SK-N-MC (cell line): ENCODE results near the gene BUD13.

Source experiments
- DNase-seq: peaks from one replicate; pipeline ENCODE4 v3.0.0-alpha.2; 2011; ENCODE audit warnings: low read depth, low spot score
- H3K27ac ChIP-seq: fragments of 200-600 bp; sonication (generic); 2 replicates; pipeline ENCODE4 v1.5.1; 2016; ENCODE audit warnings: mixed run types
- H3K36me3 ChIP-seq: fragments of 200-600 bp; sonication (generic); 2 replicates; pipeline ENCODE4 v1.6.1; 2017; ENCODE audit warnings: antibody characterized with exemption, low read length, mixed read lengths; ENCODE audit not compliant: insufficient read depth
- H3K4me3 ChIP-seq: fragments of 200-600 bp; sonication (generic); 2 replicates; pipeline ENCODE4 v1.5.1; 2016
- H3K9ac ChIP-seq: fragments of 200-600 bp; sonication (generic); 2 replicates; pipeline ENCODE4 v1.8.0; 2017; ENCODE audit warnings: mixed run types, mixed read lengths; ENCODE audit not compliant: insufficient read length
- H3K9me3 ChIP-seq: fragments of 200-600 bp; sonication (generic); 2 replicates; pipeline ENCODE4 v1.6.1; 2017; ENCODE audit warnings: low read depth, mild to moderate bottlenecking, antibody characterized with exemption, low read length, moderate library complexity, mixed read lengths
- EZH2 ChIP-seq: fragments of 200-600 bp; sonication (generic); IDR thresholded peaks from one replicate; pipeline ENCODE4 v1.6.1; 2017; ENCODE audit warnings: antibody characterized with exemption
- FOXP2 ChIP-seq: optimal IDR thresholded peaks from 2 replicates; pipeline ENCODE3; 2011; ENCODE audit warnings: mild to moderate bottlenecking, moderate library complexity; ENCODE audit not compliant: insufficient read depth; ENCODE audit errors: extremely low read length, control extremely low read depth
- POLR2AphosphoS5 ChIP-seq: IDR thresholded peaks from 2 replicates; pipeline ENCODE4 v1.6.1; 2012; ENCODE audit warnings: mild to moderate bottlenecking, low read depth, low read length, borderline replicate concordance

BUD13 gene

DNA sequence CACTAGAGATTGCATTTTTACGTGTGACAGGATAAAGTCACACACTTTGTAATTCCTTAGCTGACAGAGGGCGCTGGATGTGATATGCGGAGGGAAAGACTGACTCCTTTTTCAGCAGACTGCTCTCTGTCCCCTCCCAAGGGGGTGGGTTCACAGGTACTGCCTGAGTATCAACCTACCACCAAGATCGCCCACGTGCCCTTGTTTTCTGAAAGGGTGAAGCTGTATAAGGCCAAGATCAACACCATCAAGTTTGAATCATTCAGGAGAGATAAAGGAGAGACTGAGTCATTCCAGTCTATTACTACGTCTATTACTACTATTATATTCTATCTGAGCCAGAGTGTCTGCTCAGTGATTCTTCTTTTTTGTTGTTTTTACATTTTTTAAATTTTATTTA, 30.7 kb downstream of the BUD13 start:
- Histone ChIP-seq H3K36me3 (peaks cover 13% of the 10 kb centered on the region; the same call in 1 of the 2 replicates), H3K9ac (no peak overlapping the region), H3K4me3 (no peak overlapping the region), H3K9me3 (no peaks in the 10 kb centered on the region), H3K27ac (no peak overlapping the region)
- DNase-seq, result no peak
- TF ChIP-seq EZH2, result no peak
- no peak for TF ChIP-seq POLR2AphosphoS5
- TF ChIP-seq FOXP2, result no peak

DNA sequence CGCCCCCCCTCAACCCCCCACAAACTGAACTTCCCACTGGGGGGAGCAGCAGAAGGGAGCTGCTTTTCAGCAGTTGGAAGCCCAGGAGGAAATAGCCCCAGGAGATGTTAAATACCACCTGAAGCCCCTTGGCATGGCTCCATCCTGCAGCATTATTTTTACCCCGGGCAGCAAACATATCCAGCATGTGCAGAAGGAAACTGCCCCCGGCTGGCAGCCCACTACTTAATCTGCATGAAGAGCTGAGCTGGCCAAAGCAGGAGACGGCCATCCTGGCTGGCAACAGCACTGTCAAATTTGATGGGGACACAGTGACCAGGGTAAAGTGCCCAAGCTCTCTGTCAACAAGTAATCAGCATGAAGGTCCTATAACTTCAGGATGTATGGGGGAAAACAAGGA, 32.0 kb downstream of the BUD13 start:
- 0 out of 2 replicates have a peak, but pooled peaks cover 4% of the 10 kb centered on the region for H3K36me3 ChIP-seq
- H3K9ac ChIP-seq, result no peak overlapping the region
- no peak overlapping the region for H3K27ac ChIP-seq
- no peak overlapping the region for H3K4me3 ChIP-seq
- no peak for DNase-seq
- TF ChIP-seq POLR2AphosphoS5 (no peak), FOXP2 (no peak), EZH2 (no peak)
- H3K9me3 ChIP-seq, result no peaks in the 10 kb centered on the region

DNA sequence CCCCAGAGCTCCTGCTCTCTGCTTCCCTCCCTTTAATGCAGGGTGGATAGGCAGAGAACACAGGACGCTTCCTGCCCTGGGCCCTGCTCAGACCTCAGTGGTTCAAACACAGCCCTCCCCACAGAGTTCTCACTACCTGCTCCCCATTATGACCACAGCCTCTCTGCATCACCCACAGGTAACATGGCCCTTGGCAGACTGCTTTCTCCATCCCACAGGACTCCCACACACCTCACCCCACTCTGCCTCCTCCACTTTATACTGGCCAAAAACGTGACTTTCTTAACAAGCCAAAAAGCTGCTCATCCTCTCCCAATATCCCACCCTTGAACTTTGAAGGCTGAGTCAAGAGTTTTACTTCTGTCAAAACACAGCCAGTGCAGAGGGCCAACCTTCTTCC, 33.8 kb downstream of the BUD13 start:
- Histone ChIP-seq H3K4me3 (no peak overlapping the region), H3K9me3 (no peaks in the 10 kb centered on the region), H3K36me3 (no peaks in the 10 kb centered on the region), H3K9ac (no peak overlapping the region), H3K27ac (no peak overlapping the region)
- TF ChIP-seq EZH2, result no peak
- no peak for TF ChIP-seq FOXP2
- no peak for TF ChIP-seq POLR2AphosphoS5
- no peak for DNase-seq

DNA sequence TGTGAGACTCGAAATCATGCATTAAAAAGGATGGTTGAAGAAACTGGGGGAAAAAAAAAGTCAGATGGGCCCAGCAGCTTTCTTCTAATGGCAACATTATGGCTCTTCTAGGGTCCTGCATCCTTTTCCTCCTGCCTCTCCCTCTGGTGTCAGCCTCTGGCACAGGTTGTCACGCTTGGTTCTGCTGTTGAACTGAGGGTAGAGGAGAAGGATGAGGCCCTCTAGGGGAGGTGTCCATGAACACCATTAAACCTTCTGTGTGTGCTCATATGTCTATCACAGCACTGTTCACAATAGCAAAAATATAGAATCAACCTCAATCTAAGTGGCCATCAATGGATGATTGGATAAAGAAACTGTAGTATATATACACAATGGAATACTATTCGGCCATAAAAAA, 36.0 kb downstream of the BUD13 start:
- no peak overlapping the region for H3K27ac ChIP-seq
- DNase-seq, result no peak
- H3K4me3 ChIP-seq, result no peak overlapping the region
- no peak overlapping the region for H3K9ac ChIP-seq
- no peaks in the 10 kb centered on the region for H3K9me3 ChIP-seq
- TF ChIP-seq EZH2, result no peak
- no peak for TF ChIP-seq FOXP2
- TF ChIP-seq POLR2AphosphoS5, result no peak
- H3K36me3 ChIP-seq, result no peaks in the 10 kb centered on the region

DNA sequence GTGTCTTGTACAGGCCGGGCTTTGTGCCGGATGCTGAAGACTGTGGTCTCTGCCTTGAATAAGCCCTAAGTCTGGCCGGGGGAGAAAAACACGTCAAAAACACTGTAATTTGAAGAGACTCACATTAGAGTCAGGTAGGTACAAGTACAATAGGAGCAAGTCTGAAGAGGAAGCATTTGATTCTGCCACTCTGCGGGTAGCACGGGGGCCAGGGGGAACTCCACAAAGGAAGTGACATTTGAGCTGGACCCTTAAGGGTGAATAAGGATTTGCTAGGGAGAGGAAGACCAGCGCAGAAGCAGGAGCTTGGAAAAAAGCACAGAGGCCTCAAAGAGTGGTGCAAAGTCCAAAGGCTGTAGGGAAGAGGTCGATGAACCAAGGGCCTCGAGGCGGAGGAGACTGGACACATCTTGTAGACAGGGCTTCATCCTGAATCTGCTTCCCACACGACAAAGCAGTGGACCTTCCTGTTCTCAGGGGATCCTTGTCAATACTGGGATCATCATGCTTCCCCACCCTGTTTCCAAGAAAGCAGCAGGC, 38.7 kb downstream of the BUD13 start:
- Histone ChIP-seq H3K36me3 (no peaks in the 10 kb centered on the region), H3K27ac (no peak overlapping the region), H3K9ac (no peak overlapping the region), H3K9me3 (no peaks in the 10 kb centered on the region), H3K4me3 (no peak overlapping the region)
- TF ChIP-seq POLR2AphosphoS5 (no peak), FOXP2 (no peak), EZH2 (no peak)
- no peak for DNase-seq

DNA sequence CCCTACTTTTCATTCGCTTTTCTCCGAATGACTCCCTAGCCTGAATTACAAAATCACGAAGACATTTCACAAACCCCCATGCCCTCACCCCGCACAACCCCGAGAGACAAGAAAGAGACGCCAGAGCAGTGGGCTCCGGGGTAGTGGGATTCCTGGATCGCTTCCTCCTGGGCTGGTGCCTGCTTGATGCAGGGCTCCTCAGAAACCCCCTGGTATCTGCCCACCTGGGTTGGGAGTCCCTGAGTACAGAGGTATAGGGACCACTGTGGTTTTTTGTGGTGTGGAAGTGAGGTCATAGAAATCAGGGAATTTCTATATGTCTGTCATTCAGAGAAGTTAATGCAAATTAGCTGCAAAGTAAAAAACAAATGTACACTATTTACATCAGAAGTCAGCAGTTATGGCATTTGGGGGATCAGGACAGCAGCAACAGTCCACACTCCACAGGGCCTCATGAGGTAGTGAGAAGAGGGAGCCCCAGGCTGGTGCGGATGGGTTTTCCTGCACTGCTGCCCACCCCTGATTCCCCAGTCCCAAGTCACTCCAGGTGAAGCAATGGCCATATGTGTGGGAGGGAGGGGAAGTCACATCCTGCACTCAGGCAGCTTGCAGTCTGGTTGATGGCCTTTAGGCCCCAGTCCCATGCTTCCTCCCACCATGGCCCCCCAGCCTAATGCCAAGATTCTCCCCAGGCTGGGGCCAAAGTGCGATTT, 39.6 kb downstream of the BUD13 start:
- TF ChIP-seq POLR2AphosphoS5 (no peak), EZH2 (no peak), FOXP2 (no peak)
- H3K9ac ChIP-seq, result no peak overlapping the region
- H3K4me3 ChIP-seq, result no peak overlapping the region
- H3K36me3 ChIP-seq, result no peaks in the 10 kb centered on the region
- no peak for DNase-seq
- no peak overlapping the region for H3K27ac ChIP-seq
- no peaks in the 10 kb centered on the region for H3K9me3 ChIP-seq

DNA sequence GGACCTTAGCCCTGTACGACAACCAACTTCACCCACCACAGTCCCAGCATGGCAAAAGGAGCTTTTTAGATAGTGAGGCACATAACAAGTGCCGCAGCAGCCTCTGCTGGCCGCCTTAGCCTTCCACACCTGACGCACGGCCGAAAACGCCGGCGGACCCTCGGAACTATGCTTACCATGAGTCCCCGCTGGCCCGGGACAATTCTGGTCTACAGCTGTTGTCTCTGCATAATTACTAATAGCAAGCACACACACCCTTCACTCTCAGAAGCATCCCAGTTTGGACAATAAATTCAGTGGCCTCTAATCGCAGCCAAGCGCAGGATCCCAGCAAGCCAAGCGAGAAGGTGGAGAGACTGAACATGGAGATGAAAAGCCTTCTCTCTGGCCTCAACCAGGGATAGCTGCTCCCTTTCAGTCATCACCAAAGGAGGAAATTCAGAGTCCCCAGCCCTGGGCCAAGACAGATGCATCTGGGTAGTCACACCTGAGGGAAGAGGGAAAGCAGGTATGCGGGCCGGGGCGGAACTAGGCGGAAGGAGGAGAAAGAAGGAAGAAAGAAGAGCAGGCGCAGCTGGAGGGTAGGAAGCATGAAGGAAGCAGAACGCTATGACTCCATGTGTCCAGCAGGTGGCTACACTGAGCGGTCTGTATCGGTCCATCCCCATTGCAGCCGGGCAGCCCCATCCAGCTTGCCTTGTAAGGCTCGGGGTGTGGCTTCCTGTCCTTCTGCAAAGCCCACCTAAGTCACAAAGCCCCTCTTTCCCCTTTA, 40.3 kb downstream of the BUD13 start:
- Histone ChIP-seq H3K36me3 (no peaks in the 10 kb centered on the region), H3K27ac (no peak overlapping the region), H3K9ac (no peak overlapping the region), H3K4me3 (no peak overlapping the region), H3K9me3 (no peaks in the 10 kb centered on the region)
- TF ChIP-seq POLR2AphosphoS5 (no peak), FOXP2 (no peak), EZH2 (no peak)
- no peak for DNase-seq

DNA sequence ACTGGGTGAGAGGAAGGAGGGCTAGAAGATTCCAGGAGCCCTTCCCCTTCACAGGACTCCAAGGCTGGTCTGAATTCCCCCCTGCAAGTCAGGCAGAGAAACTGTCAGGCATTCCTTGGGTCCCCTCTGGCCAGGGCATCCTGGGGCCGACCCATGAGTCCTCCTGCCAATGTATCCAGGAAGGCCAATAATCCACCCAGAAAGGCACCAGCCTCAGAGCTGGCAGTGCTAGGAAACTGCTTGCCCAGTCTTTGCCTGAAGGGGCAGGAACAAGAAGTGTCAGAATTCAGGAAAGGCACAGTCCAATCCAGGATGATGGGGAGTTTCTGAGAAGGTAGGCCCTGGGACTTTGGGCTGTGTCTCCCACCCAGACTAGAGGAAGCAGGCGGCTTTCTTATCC, 41.0 kb downstream of the BUD13 start:
- no peak for TF ChIP-seq EZH2
- DNase-seq, result no peak
- H3K9ac ChIP-seq, result no peak overlapping the region
- no peaks in the 10 kb centered on the region for H3K9me3 ChIP-seq
- H3K27ac ChIP-seq, result no peak overlapping the region
- no peak overlapping the region for H3K4me3 ChIP-seq
- no peaks in the 10 kb centered on the region for H3K36me3 ChIP-seq
